HG03439 (cell line): ENCODE results near the gene LTBP4.
"Not testable (repeated sequence)": the region's sequence is repeated elsewhere in the genome, so short reads cannot be mapped to it uniquely, and the experiment has no call there.

Source experiments
- ATAC-seq: cut with Tn5 transposase; IDR thresholded peaks from one replicate; pipeline ENCODE4 v1.9.1; 2021; ENCODE audit warnings: mild to moderate bottlenecking, moderate library complexity; ENCODE audit not compliant: unreplicated experiment

Gene LTBP4

DNA sequence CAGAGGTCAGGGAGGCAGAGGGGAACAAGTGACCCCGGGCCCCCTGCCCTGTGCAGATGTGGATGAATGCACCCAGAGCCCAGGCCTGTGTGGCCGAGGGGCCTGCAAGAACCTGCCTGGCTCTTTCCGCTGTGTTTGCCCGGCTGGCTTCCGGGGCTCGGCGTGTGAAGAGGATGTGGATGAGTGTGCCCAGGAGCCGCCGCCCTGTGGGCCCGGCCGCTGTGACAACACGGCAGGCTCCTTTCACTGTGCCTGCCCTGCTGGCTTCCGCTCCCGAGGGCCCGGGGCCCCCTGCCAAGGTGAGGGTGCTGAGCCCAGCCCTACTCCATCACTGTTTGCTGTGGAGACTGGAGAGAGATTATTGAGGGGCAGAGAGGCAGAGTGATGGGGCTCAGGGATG, 9.9 kb downstream of the LTBP4 start:
- no peak for ATAC-seq

DNA sequence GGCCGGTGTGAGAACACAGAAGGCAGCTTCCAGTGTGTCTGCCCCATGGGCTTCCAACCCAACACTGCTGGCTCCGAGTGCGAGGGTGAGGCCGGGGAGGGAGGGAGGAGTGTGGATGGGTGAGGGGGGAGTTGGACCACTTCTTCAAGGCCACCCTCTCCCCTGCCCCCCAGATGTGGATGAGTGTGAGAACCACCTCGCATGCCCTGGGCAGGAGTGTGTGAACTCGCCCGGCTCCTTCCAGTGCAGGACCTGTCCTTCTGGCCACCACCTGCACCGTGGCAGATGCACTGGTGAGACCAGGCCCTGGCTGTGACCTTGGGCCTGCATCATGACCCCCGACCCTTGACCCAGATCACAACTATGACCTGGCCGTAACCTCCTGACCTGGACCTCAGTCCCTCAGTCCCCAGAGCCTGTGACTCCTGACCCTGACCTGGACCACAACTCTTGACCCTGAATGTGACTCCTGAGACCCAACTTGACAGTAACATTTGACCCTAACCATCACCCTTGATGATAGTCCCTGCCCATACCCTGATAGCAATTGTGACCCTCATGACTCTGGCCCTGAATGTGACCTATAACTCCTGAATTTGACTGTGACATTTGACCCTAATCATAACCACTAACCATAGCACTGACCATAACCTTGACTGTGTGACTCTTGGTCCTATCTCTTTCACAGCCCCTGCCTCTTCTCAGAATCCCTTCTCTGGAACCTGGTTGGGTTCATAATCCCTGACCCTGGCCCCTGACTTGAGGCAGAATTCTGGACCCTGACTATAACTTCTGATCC, 10.9 kb downstream of the LTBP4 start:
- ATAC-seq, result no peak

DNA sequence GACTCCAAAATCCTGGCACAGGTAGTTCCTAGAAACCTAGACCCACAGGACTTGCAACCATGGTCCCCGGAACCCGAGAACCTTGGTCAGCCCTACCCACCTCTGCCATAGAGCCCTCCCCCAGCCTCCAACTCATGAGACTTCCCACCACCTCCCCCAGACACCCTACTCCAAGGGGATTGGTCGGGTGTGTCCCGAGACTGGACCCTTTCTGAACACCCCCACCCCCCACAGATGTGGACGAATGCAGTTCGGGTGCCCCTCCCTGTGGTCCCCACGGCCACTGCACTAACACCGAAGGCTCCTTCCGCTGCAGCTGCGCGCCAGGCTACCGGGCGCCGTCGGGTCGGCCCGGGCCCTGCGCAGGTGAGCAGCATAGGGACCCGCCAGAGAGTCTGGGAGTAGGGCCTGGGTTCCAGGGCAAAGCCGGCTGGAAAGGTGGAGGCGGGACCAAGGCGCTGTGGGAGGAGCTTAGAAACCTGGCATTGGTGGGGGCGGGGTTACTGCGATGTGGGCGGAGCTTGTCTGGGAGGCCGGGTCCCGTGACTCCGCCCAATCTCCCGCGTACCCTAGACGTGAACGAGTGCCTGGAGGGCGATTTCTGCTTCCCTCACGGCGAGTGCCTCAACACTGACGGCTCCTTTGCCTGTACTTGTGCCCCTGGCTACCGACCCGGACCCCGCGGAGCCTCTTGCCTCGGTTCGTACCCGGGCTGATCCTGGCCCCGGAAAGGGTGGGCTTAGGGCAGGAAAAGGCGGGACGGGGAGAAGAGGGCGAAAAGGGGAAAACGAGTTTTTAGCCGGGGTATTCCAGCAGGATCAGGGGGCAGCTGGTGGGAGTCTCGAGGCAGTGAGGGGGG, 11.9 kb downstream of the LTBP4 start:
- ATAC-seq, result no peak

DNA sequence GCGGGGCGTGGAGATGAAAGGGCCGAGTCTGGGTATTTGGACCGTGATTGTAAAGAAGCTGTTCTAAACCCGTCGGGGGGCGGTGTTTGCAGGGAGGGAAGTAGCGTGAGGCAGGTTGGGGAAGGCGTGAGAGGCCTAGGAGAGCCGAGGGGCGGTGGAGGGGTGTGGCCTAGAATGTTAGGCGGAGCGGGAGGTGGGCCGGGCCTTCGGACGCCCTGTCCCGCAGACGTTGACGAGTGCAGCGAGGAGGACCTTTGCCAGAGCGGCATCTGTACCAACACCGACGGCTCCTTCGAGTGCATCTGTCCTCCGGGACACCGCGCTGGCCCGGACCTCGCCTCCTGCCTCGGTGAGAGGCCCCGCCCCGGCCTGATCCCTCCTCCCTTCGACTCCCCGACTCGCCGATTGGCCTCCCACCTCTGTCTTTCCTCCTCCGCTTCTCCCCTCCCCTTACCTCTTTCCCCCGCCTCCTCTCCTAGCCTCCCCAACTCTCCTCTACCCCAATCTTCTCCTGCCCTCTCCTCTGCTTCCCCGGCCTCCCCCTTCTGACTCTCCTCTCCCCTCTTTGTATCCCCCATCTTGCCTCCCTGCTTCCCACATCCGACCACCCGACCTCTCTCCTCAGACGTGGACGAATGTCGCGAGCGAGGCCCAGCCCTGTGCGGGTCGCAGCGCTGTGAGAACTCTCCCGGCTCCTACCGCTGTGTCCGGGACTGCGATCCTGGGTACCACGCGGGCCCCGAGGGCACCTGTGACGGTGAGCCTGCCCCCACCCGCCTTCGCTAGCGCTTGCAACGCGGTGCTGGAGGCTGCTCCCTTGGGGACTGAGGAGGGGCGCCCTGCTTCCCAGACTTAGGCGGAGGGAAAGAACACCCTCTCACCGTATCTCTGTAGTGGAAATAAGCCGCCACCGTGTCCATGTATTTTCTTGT, 12.8 kb downstream of the LTBP4 start:
- peak; percentile 42 for ATAC-seq

DNA sequence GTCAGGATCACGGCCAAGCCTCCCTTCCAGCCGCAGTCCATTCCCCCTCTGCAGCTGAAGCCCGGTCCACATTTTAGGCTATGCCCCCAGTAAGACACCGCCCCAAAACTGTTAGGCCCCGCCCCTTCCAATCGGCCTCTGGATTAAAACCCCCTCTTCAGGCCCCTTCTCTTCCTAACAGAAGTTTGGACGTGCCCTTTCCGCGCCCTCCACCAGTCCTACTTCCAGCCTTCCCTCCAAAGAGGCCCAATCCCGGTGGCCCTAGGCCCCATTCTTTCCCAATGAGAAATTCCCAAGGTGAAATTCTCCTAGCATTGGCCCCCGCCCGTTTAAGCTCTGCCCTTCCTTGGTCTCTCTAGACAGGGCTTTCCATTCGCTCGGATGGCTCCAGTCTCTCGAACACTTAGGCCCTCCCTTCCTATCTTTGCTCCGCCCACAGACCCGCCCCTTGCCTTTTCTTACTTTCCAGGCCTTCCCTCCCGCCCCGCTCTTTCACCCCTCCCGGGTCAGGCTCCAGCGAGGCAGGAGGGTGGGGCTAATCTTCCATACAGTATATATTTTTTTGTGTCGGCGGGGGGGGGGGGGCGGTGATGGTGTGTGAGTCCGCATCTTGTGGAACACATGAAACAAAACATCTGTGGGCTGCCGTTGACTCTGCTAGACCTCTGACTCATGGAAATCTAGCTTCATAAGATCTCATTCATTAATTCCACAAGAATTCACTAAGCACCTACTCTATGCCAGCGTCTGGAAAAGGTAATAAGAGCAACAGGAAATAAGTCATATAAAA, 13.6 kb downstream of the LTBP4 start:
- no peak for ATAC-seq

- no peak for ATAC-seq
These were observed 15.0 kb downstream of the LTBP4 start for GRCh38 chr19:40616178-40616577.

GRCh38 chr19:40616941-40617340, 15.8 kb downstream of the LTBP4 start:
- ATAC-seq, result no peak

GRCh38 chr19:40617961-40618360, 16.8 kb downstream of the LTBP4 start:
- no peak for ATAC-seq

DNA sequence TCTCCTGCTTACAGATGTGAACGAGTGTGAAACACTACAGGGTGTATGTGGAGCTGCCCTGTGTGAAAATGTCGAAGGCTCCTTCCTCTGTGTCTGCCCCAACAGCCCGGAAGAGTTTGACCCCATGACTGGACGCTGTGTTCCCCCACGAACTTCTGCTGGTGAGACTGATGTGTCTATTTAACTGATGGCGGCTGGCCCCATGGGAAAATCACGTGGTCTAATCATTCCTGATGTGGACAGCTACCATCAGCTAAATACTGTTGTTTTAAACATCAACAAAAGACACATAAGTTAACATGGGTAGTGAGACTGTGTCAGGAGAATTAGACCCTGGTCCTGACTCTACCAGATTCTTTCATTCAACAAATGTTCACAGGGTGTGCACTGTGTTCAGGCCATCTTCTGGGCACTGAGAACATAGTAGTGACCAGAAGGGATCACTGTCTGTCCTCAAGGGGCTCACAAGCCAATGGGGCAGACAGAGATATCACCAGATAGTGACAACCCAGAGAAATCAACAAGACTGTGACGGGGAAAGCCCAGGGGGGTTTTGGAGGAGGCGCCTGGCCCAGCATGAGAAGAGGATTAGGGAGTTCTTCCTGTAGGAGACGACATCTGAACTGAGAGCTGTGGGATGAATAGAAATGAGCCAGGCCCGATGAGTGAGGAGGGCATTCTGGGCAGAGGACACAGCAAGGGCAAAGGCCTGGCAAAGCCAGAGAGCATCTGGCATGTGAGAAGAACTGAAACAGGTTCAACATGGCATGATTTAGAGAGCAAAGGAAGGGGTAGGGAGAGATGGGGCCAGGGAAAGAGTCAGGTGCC, 18.4 kb downstream of the LTBP4 start:
- no peak for ATAC-seq

DNA sequence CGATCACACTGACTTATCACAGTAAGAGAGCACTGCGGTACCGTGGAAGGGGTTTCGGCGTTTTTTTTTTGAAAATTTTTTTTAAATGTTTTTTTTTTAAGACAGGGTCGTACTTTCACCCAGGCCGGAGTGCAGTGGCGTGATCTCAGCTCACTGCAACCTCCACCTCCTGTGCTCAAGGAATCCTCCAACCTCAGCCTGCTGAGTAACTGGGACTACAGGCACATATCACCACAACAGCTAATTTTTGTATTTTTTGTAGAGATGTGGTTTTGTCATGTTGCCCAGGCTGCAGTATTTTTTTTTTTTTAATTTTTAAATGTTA, 19.0 kb downstream of the LTBP4 start:
- ATAC-seq, result no peak

DNA sequence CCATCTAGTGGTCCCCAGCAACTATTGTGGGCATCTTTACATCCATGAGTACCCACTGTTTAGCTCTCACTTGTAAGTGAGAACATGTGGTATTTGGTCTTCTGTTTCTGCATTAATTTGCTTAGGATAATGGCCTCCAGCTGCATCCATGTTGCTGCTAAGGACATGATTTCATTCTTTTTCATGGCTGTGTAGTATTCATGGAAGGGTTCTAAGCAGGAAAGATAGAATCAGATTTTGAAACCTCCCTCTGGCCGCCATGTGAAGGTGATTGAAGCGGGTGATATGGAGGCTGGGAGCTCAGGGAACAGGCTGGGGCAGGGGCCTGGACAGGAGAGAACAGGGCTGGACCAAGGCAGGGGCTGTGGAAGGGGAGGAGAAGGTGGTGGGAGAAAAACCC, 20.1 kb downstream of the LTBP4 start:
- no peak for ATAC-seq

DNA sequence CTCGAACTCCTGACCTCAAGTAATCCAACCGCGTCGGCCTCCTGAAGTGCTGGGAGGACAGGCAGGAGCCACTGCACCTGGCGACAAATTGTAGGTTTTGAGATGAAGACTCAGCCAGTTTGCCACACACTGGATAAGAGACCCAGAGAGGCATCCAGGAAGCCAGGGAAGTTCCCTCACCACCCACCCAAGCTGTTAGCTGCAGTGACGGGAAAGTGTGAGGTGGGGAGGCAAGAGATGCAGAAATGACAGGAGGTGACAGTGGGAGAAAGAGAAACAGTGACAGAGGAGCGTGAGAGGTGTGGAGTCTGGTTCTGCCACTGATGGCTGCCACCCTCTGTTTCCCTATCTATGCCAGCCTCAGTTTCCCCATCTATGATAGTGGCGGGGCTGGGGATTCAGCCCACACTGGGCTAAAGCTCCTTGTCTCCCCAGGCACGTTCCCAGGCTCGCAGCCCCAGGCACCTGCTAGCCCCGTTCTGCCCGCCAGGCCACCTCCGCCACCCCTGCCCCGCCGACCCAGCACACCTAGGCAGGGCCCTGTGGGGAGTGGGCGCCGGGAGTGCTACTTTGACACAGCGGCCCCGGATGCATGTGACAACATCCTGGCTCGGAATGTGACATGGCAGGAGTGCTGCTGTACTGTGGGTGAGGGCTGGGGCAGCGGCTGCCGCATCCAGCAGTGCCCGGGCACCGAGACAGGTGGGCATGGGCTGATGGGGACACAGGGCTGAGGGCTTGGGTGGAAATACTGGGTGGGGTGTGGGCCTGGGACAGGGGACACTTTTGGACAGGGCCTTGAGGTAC, 21.0 kb downstream of the LTBP4 start:
- no peak for ATAC-seq

DNA sequence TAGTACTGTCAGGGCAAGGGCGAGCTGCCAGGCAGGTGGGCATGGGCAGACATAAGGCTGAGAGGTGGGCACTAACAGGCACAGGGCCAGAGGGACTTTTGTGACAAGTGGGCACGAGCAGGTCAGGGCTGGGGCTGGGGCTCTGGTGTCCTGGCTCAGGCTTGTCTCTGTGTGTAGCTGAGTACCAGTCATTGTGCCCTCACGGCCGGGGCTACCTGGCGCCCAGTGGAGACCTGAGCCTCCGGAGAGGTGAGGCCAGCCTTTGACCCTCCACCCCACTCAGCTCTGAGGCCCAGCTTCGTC, 21.6 kb downstream of the LTBP4 start:
- no peak for ATAC-seq

- ATAC-seq, result no peak
These were observed 22.5 kb downstream of the LTBP4 start for GRCh38 chr19:40623403-40624251.

- ATAC-seq, result not testable (repeated sequence)
These were observed 23.4 kb downstream of the LTBP4 start for GRCh38 chr19:40624369-40625153.

DNA sequence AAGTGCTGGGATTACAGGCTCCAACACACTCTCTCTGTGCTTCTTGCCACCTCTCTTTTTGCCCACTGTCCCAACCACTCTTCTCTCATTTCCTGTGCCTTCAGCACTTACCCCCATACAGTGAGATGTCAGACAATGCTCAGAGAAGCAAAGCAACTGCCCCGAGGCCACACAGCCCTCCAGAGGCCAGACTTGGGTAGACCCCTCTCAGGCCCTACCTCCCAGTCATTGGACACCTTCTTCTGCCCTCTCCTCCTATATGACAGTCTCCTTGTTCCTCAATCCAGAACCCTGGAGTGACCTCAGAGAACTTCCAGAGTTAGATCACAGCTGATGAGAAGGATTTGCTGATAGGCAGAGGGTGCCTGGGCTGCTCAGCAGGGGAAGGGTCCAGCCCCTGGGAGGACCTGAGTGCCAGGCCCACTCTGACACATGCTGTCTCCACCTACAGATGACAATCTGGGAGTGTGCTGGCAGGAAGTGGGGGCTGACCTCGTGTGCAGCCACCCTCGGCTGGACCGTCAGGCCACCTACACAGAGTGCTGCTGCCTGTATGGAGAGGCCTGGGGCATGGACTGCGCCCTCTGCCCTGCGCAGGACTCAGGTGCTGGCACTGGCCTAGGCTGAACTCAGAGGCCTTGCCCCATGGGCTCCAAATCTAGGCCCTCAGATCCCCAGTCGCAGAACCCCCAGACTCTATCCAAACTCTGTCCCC, 24.4 kb downstream of the LTBP4 start:
- ATAC-seq, result no peak

DNA sequence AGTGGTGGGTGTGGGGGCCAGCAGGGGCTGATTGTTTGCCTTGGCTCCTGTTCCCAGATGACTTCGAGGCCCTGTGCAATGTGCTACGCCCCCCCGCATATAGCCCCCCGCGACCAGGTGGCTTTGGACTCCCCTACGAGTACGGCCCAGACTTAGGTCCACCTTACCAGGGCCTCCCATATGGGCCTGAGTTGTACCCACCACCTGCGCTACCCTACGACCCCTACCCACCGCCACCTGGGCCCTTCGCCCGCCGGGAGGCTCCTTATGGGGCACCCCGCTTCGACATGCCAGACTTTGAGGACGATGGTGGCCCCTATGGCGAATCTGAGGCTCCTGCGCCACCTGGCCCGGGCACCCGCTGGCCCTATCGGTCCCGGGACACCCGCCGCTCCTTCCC, 25.7 kb downstream of the LTBP4 start:
- ATAC-seq, result no peak
